ENCODE results near the gene GPNMB. TPM values are rescaled to one million over a fixed set of nuclear protein-coding genes. Genes with fewer than 3 reads are reported as not detected.

Gene GPNMB
- polyA plus RNA-seq, 3 donors, result 1.3 to 3.0 (median 1.5) TPM

DNA sequence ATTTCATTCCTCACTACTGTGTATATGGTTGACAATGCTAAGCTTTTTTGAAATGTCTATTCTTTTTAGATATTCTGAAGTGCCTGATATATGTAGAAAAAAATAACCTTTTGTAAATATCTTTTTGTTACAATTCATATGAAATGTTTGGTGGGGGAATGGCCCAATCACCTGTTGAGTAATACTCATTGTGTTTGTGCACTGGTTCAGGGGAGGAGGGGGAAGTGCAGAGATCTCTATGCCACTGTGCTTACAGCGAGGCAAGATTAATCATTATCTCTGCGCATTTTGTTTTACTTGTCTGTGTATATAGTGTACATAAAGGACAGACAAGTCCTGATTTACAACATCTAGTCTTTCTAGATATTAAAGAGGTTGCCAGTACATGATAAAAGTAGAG lies 39.6 kb upstream of the GPNMB start:
- TF ChIP-seq, protein P1, sequence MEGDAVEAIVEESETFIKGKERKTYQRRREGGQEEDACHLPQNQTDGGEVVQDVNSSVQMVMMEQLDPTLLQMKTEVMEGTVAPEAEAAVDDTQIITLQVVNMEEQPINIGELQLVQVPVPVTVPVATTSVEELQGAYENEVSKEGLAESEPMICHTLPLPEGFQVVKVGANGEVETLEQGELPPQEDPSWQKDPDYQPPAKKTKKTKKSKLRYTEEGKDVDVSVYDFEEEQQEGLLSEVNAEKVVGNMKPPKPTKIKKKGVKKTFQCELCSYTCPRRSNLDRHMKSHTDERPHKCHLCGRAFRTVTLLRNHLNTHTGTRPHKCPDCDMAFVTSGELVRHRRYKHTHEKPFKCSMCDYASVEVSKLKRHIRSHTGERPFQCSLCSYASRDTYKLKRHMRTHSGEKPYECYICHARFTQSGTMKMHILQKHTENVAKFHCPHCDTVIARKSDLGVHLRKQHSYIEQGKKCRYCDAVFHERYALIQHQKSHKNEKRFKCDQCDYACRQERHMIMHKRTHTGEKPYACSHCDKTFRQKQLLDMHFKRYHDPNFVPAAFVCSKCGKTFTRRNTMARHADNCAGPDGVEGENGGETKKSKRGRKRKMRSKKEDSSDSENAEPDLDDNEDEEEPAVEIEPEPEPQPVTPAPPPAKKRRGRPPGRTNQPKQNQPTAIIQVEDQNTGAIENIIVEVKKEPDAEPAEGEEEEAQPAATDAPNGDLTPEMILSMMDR (IDR thresholded peaks at IDR 0.05), result no peak
- Histone ChIP-seq H3K27me3 (ENCODE audit: control insufficient read depth in 2 of 2, insufficient read depth in 2 of 2, low read length in 2 of 2) (no peaks in the 10 kb centered on the region), H3K4me1 (ENCODE audit: control insufficient read depth in 1 of 2, insufficient read depth in 2 of 2, low read length in 2 of 2) (peaks cover 55 to 59% of the 10 kb centered on the region in 2 donors), H4K20me1 (ENCODE audit: insufficient read depth, low read length) (no peaks in the 10 kb centered on the region), H3K9ac (ENCODE audit: insufficient read depth, low read length, poor library complexity, severe bottlenecking) (peak overlapping the region; percentile 66), H2AFZ (ENCODE audit: insufficient read depth, low read depth, low read length, poor library complexity, severe bottlenecking) (peak overlapping the region; percentile 84), H3K27ac (ENCODE audit: low read depth in 1 of 2, low read length in 2 of 2) (peak overlapping the region; percentile 73 to 93), H3K4me2 (replicated peaks; ENCODE audit: extremely low read depth, low read length, poor library complexity, severe bottlenecking) (peak overlapping the region; percentile 78), H3K36me3 (replicated peaks in 1 of 2; ENCODE audit: control insufficient read depth in 1 of 2, insufficient read depth in 2 of 2, low read length in 2 of 2) (peaks cover 0 to 4% of the 10 kb centered on the region in 2 donors), H3K9me3 (replicated peaks in 1 of 2; ENCODE audit: control insufficient read depth in 1 of 2, insufficient read depth in 1 of 2, low read length in 2 of 2) (no peaks in the 10 kb centered on the region), H3K4me3 (replicated peaks in 1 of 3; ENCODE audit: low read depth in 2 of 3, low read length in 3 of 3) (peak overlapping the region in 2 of 3 experiments; percentile 38 to 58), H3K79me2 (ENCODE audit: insufficient read depth, low read length) (no peaks in the 10 kb centered on the region)
- Mint-ChIP-seq H3K4me3 (peak overlapping the region in 1 of 2 donors; percentile 87), H3K27me3 (ENCODE audit: low read depth in 3 of 3) (peaks cover 8 to 21% (median 8%) of the 10 kb centered on the region in 3 donors), H3K27ac (peak overlapping the region; percentile 89 to 98 (median 93)), H3K4me1 (peaks cover 56% of the 10 kb centered on the region), H3K36me3 (peaks cover 10 to 20% of the 10 kb centered on the region in 2 donors), H3K9me3 (peaks cover 0 to 3% (median 0%) of the 10 kb centered on the region in 7 donors)
- intact Hi-C loops (cut with micrococcal nuclease), result loop anchor here in 1 of 2 donors (5.0 kb wide), 1 partner anchor 35 kb away; no protein-coding TSS in a partner anchor
- DNase-seq, result peak; percentile 64 to 84 (median 81)
- no CpG with 5 or more reads among the region's 2 CpGs for whole genome bisulfite sequencing (ENCODE audit: insufficient coverage)

DNA sequence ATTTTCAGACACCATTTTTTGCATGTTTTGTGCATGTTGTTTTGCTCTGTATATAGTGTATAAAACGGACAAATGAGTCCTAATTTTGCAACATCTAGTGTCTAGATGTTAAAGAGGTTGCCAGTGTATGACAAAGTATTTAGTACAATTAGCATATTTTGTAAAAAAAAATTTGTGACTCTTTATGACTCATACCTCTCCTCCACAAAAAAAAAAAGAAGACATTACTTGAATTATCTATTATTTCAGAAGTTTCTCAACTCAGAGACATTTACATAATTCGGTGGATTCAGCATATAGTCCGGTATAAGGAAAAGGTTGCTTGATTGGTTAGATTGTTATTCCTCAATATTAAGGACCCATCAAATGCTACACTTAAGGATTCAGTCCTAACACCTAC lies 38.7 kb upstream of the GPNMB start:
- Histone ChIP-seq H3K27me3 (ENCODE audit: control insufficient read depth in 2 of 2, insufficient read depth in 2 of 2, low read length in 2 of 2) (no peaks in the 10 kb centered on the region), H3K79me2 (ENCODE audit: insufficient read depth, low read length) (no peaks in the 10 kb centered on the region), H3K36me3 (replicated peaks in 1 of 2; ENCODE audit: control insufficient read depth in 1 of 2, insufficient read depth in 2 of 2, low read length in 2 of 2) (no peaks in the 10 kb centered on the region), H3K9ac (ENCODE audit: insufficient read depth, low read length, poor library complexity, severe bottlenecking) (peak overlapping the region; percentile 29), H4K20me1 (ENCODE audit: insufficient read depth, low read length) (no peaks in the 10 kb centered on the region), H2AFZ (ENCODE audit: insufficient read depth, low read depth, low read length, poor library complexity, severe bottlenecking) (no peak overlapping the region), H3K4me2 (replicated peaks; ENCODE audit: extremely low read depth, low read length, poor library complexity, severe bottlenecking) (peak overlapping the region; percentile 78), H3K9me3 (replicated peaks in 1 of 2; ENCODE audit: control insufficient read depth in 1 of 2, insufficient read depth in 1 of 2, low read length in 2 of 2) (no peaks in the 10 kb centered on the region), H3K4me3 (replicated peaks in 1 of 3; ENCODE audit: low read depth in 2 of 3, low read length in 3 of 3) (peak overlapping the region in 2 of 3 experiments; percentile 23 to 58), H3K27ac (ENCODE audit: low read depth in 1 of 2, low read length in 2 of 2) (peak overlapping the region; percentile 24 to 73), H3K4me1 (ENCODE audit: control insufficient read depth in 1 of 2, insufficient read depth in 2 of 2, low read length in 2 of 2) (peaks cover 55 to 59% of the 10 kb centered on the region in 2 donors)
- no CpG with 5 or more reads among the region's 3 CpGs for WGBS (ENCODE audit: insufficient coverage)
- Mint-ChIP-seq H3K4me3 (peak overlapping the region in 1 of 2 donors; percentile 87), H3K27me3 (ENCODE audit: low read depth in 3 of 3) (peaks cover 8 to 21% (median 8%) of the 10 kb centered on the region in 3 donors), H3K36me3 (peaks cover 6 to 17% of the 10 kb centered on the region in 2 donors), H3K9me3 (peaks cover 0 to 3% (median 0%) of the 10 kb centered on the region in 7 donors), H3K4me1 (peaks cover 59% of the 10 kb centered on the region), H3K27ac (peak overlapping the region; percentile 89 to 98 (median 94))
- intact Hi-C loops (cut with micrococcal nuclease), result loop anchor here (2.0 to 5.0 kb wide), 2 partner anchors 34 to 39 kb away; partner anchors contain the start of gene GPNMB (in 1 of the 2)
- TF ChIP-seq, protein P1 (IDR thresholded peaks at IDR 0.05), result no peak
- DNase-seq, result peak; percentile 47 to 84 (median 74)
